Stimulated activated CD4-positive, alpha-beta T cell treated with anti-CD3 and anti-CD28 coated beads, Interleukin-4, amount 100 ng/mL, for 48 hours (primary cell): Measurements from ENCODE around the gene TXNDC2.

Experiments
- DNase-seq, 2 donors: peaks; one replicate each; pipeline ENCODE4 v3.0.0-alpha.2; 2020; ENCODE audit warnings: low read depth in 2 of 2

Gene TXNDC2

DNA sequence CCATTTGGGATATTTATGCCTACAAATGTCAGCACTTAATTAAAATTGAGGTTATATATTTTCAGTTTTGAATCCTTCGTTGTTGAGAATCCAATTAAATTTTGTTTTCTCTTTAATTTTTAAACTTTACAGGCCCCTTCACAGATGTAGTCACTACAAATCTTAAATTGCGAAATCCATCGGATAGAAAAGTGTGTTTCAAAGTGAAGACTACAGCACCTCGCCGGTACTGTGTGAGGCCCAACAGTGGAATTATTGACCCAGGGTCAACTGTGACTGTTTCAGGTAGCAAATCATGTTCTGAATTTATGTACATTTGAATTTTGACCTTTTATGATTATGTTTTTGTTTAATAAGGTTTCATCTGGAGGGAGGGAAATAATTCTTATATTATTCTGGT, 45.9 kb downstream of the TXNDC2 start:
- DNase-seq: no peak

DNA sequence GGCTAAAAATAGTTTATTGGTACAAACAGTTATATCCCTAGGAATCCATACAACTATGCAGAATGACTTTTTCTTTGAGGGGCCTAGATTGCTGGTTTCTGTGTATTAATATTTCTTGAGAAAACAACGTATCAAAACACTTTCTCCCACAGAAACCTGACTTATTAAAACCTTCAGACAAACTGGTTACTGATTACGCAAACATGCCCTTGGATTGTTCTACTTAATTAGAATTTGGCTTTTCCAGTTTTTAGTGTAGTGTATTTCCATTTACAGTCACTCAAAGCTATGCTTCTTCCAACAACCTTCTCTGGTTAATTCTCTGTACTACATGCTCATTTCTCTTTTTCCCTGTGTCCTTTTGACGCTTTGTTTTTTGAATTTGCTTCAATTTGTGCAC, 48.1 kb downstream of the TXNDC2 start:
- DNase-seq: no peak

DNA sequence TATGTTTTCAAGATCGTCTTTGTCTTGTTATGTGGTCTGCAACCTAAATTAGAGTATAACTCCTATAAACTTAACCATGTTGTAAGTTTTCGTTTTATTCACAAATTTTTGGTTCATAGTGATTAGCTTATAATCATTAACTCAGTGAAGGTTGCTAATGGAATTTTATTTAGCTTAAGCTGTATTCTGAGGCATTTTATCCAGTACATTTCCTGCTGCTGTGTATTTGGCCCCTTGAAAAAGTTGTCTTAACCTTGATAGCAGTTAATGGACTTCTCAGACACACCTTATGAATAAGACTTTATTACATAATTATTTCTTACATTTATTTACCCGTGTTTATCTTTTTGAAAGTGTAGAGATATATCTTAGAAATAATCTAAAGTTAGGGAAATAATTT, 48.5 kb downstream of the TXNDC2 start:
- DNase-seq: no peak
